ENCODE measurements around the gene CAPN7. TPM values are rescaled to one million over a fixed set of nuclear protein-coding genes. Genes with fewer than 3 reads are reported as not detected.

CAPN7 gene
- polyA plus RNA-seq, 1 experiment, result 12.9 TPM

DNA sequence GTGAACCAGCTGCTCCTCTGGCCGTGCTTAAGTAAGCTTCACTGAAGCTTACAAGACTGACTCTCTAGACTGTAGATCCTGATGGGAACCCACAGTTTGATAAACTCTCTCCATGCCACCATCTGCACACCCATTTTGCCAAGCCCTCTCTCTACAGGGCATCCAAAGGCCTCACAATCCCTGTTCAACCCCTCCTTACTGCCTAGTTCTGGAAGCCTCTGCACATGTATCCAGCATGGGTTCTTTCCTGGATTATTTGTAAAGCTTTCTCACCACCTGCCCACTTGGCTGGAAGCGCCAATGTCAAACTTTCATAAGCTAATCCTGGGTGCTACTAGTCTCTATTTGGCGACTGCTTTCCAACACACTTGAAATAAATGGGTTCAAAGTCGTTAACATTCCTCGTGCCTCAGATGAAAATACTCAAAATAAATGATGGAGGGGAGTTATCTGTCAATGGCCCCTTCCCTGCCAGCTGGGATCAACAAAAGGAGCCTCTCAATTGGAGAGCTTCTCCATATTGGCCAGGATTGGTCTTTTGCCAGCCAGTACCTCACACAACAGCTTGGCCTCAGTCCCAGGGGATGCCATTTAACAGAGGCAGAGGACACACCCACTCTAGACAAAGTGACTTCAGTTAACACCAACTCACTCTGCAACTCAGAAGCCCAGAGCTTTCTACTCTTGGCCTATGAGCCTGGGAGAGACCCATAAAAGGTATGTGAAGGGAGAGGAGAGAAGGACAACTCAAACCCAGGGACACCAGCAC is 78.3 kb downstream of the CAPN7 start:
- TF ChIP-seq, protein P1, sequence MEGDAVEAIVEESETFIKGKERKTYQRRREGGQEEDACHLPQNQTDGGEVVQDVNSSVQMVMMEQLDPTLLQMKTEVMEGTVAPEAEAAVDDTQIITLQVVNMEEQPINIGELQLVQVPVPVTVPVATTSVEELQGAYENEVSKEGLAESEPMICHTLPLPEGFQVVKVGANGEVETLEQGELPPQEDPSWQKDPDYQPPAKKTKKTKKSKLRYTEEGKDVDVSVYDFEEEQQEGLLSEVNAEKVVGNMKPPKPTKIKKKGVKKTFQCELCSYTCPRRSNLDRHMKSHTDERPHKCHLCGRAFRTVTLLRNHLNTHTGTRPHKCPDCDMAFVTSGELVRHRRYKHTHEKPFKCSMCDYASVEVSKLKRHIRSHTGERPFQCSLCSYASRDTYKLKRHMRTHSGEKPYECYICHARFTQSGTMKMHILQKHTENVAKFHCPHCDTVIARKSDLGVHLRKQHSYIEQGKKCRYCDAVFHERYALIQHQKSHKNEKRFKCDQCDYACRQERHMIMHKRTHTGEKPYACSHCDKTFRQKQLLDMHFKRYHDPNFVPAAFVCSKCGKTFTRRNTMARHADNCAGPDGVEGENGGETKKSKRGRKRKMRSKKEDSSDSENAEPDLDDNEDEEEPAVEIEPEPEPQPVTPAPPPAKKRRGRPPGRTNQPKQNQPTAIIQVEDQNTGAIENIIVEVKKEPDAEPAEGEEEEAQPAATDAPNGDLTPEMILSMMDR (IDR thresholded peaks at IDR 0.05; ENCODE audit: insufficient read depth, low read depth, low read length), result no peak
- CTCF ChIA-PET, result interaction anchor here (0.8 to 2.4 kb wide), 4 partner anchors 8 to 20 kb away, joined by 3 to 5 read pairs (median 4); no protein-coding TSS in a partner anchor
- POLR2A ChIA-PET, result no interaction called here
- no peak overlapping the region for H3K4me3 ChIP-seq (ENCODE audit: low read depth, low read length)
- no peaks in the 10 kb centered on the region for H3K36me3 ChIP-seq (ENCODE audit: control insufficient read depth, insufficient read depth, low read length)
- no peaks in the 10 kb centered on the region for H3K27me3 ChIP-seq (ENCODE audit: control insufficient read depth, insufficient read depth, low read length)
- DNase-seq (ENCODE audit: low read depth), result no peak

DNA sequence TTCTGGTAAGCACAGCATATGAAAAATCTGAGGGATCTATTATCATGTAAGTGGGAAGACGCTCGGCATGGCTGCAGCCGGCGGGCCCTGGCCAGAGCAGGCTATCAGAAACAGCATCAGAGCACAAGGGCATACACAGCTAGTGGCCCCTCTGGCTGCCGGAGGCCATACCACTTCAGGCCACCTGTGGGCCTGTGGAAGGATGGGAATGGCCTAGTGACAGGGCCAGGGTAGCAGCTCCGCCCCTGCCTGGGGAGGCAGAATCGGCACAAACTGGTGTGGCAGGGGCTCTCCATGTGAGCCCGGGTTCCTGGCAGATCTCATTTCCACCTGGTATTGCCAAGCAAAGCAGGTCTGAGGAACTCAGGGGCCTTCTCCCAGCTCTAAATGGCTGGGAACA is 80.0 kb downstream of the CAPN7 start:
- Histone ChIP-seq H3K4me3 (ENCODE audit: low read depth, low read length) (no peak overlapping the region), H3K36me3 (ENCODE audit: control insufficient read depth, insufficient read depth, low read length) (no peaks in the 10 kb centered on the region), H3K27me3 (ENCODE audit: control insufficient read depth, insufficient read depth, low read length) (no peaks in the 10 kb centered on the region)
- CTCF ChIA-PET, result interaction anchor here (0.9 to 2.4 kb wide), 2 partner anchors 9 to 119 kb away, joined by 3 to 5 read pairs; no protein-coding TSS in a partner anchor
- POLR2A ChIA-PET, result no interaction called here
- DNase-seq (ENCODE audit: low read depth), result no peak
- TF ChIP-seq, protein P1 (IDR thresholded peaks at IDR 0.05; ENCODE audit: insufficient read depth, low read depth, low read length), result no peak

DNA sequence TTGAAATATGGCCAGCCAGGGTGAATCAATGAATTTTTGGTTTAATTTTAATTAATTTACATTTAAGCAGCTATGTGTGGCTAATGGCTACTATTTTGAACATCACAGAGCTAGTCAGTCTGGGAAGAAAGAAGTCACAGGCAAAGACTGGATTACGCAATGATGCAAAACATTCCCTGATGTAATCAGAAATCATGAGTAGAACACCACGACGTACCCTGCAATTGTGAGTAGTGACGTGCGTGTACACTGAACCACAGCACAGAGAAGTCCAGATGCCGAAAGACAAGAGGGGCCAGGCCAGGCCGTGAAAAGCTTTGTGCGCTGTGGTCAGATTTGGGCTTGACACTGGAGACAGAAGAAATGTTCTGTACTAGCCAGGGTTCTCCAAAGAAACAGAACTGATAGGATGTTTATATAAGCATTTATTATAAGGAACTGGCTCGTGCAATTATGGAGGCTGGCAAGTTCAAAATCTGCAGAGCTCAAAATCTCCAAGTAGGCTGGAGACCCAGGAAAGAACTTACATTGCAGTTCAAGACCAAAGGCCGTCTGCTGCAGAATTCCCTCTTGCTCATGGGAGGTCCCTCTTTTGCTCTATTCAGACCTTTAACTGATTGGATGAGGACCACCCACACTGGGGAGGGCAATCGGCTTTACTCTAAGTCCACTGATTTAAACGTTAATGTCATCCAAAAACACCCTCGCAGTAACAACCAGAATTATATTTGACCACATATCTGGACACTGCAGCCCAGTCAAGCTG is 81.7 kb downstream of the CAPN7 start:
- ChIA-PET POLR2A (no interaction called here), CTCF (interaction anchor here (1.1 to 2.9 kb wide), 5 partner anchors 8 to 92 kb away, joined by 3 to 10 read pairs (median 5); partner anchors contain the start of gene SH3BP5)
- no peak overlapping the region for H3K4me3 ChIP-seq (ENCODE audit: low read depth, low read length)
- no peaks in the 10 kb centered on the region for H3K36me3 ChIP-seq (ENCODE audit: control insufficient read depth, insufficient read depth, low read length)
- peak; percentile 68 for DNase-seq (ENCODE audit: low read depth)
- TF ChIP-seq, protein P1 (IDR thresholded peaks at IDR 0.05; ENCODE audit: insufficient read depth, low read depth, low read length), result no peak
- H3K27me3 ChIP-seq (ENCODE audit: control insufficient read depth, insufficient read depth, low read length), result no peaks in the 10 kb centered on the region

DNA sequence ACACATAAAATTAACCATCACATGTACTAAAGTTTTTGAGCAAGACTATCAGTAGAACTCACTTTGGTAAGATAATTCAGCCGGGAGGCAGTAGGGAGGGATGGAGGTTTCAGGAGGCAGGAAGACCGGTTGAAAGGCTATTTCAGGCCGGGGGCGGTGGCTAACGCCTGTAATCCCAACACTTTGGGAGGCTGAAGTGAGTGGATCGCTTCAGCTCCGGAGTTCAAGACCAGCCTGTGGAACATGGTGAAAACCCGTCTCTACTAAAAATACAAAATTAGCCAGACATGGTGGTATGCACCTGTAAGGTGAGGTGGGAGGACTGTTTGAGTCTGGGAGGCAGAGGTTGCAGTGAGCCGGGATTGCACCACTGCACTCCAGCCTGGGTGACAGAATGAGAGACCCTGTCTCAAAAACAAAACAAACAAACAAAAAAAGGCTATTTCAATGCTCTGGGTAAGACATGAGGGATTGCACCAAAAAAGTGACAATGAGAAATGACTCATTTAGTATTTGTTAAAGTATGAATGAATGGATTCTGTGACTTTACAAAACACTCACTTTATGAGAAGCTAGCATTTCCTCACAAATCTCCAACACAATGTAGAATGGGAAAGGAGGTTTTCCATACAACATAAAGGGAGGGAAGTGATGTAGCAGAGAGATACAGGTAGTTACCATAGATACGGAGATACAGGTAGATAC is 82.4 kb downstream of the CAPN7 start:
- H3K4me3 ChIP-seq (ENCODE audit: low read depth, low read length), result no peak overlapping the region
- H3K36me3 ChIP-seq (ENCODE audit: control insufficient read depth, insufficient read depth, low read length), result no peaks in the 10 kb centered on the region
- POLR2A ChIA-PET, result no interaction called here
- CTCF ChIA-PET, result interaction anchor here (0.6 to 2.9 kb wide), 6 partner anchors 9 to 91 kb away, joined by 3 to 10 read pairs (median 4); partner anchors contain the start of gene SH3BP5
- DNase-seq (ENCODE audit: low read depth), result no peak
- no peaks in the 10 kb centered on the region for H3K27me3 ChIP-seq (ENCODE audit: control insufficient read depth, insufficient read depth, low read length)
- TF ChIP-seq, protein P1 (IDR thresholded peaks at IDR 0.05; ENCODE audit: insufficient read depth, low read depth, low read length), result no peak
